ENCODE data around the gene MAPK8IP2.

MAPK8IP2 gene

GRCh38 chr22:50576070-50576469, 24.5 kb upstream of the MAPK8IP2 start:
- no peak for DNase-seq

GRCh38 chr22:50576806-50577696, 23.5 kb upstream of the MAPK8IP2 start:
- no peak for DNase-seq

- no peak for DNase-seq
Measured at GRCh38 chr22:50577697-50577986, 23.0 kb upstream of the MAPK8IP2 start.

- DNase-seq, result no peak
Measured at GRCh38 chr22:50577987-50578775, 22.4 kb upstream of the MAPK8IP2 start, which contains the start of gene CPT1B. Gene CPT1B, minus strand, starts transcription at chr22:50578427. Its CDS starts 512 bp downstream, at chr22:50577915.

GRCh38 chr22:50578776-50579310, 21.8 kb upstream of the MAPK8IP2 start:
- no peak for DNase-seq

- no peak for DNase-seq
Measured at GRCh38 chr22:50579752-50580151, 20.8 kb upstream of the MAPK8IP2 start.

- no peak for DNase-seq
Measured at GRCh38 chr22:50581031-50581949, 19.3 kb upstream of the MAPK8IP2 start.

- DNase-seq, result no peak
Measured at GRCh38 chr22:50581950-50582492, 18.6 kb upstream of the MAPK8IP2 start.

- DNase-seq, result peak; percentile 97
Measured at GRCh38 chr22:50582493-50583293, 17.9 kb upstream of the MAPK8IP2 start, which contains the start of gene CHKB. Gene CHKB, minus strand, starts transcription at chr22:50582849. Its CDS starts 68 bp downstream, at chr22:50582781.

- DNase-seq, result no peak
Measured at GRCh38 chr22:50583294-50583861, 17.2 kb upstream of the MAPK8IP2 start.

- DNase-seq, result no peak
Measured at GRCh38 chr22:50584106-50585096, 16.2 kb upstream of the MAPK8IP2 start.

- no peak for DNase-seq
Measured at GRCh38 chr22:50585238-50585637, 15.4 kb upstream of the MAPK8IP2 start.

GRCh38 chr22:50585781-50586180, 14.8 kb upstream of the MAPK8IP2 start:
- DNase-seq, result no peak

- no peak for DNase-seq
Measured at GRCh38 chr22:50586416-50586815, 14.2 kb upstream of the MAPK8IP2 start.

- no peak for DNase-seq
Measured at GRCh38 chr22:50587407-50587806, 13.2 kb upstream of the MAPK8IP2 start.

GRCh38 chr22:50595189-50595588, 5.4 kb upstream of the MAPK8IP2 start:
- DNase-seq, result no peak

- DNase-seq, result no peak
Measured at GRCh38 chr22:50597097-50597496, 3.5 kb upstream of the MAPK8IP2 start.

- DNase-seq, result peak in 1 of 2 donors; percentile 12
Measured at GRCh38 chr22:50599816-50600455, 657 bp upstream of the MAPK8IP2 start.
